Measurements from ENCODE around the gene SLC7A4. TPM values are rescaled to one million over a fixed set of nuclear protein-coding genes. Genes with fewer than 3 reads are reported as not detected.
"Not testable (repeated sequence)": the region's sequence is repeated elsewhere in the genome, so short reads cannot be mapped to it uniquely, and the experiment has no call there.

SLC7A4 gene
- total RNA-seq, 1 donor from 2014 or later: 0.07 TPM

GRCh38 chr22:21043860-21044535 is 11.6 kb upstream of the SLC7A4 start:
- H3K36me3 Mint-ChIP-seq (ENCODE audit: low read depth): no peaks in the 10 kb centered on the region
- intact Hi-C loops (cut with micrococcal nuclease): no loop called here
- H3K4me3 Mint-ChIP-seq (ENCODE audit: low read depth): no peak overlapping the region
- H3K27ac Mint-ChIP-seq: no peak overlapping the region
- DNase-seq (ENCODE audit: low spot score): no peak
- peaks cover 24% of the 10 kb centered on the region for H3K27me3 Mint-ChIP-seq (ENCODE audit: low read depth)
- peaks cover 9% of the 10 kb centered on the region for H3K4me1 Mint-ChIP-seq (ENCODE audit: low read depth)
- no peaks in the 10 kb centered on the region for H3K9me3 Mint-ChIP-seq

DNA sequence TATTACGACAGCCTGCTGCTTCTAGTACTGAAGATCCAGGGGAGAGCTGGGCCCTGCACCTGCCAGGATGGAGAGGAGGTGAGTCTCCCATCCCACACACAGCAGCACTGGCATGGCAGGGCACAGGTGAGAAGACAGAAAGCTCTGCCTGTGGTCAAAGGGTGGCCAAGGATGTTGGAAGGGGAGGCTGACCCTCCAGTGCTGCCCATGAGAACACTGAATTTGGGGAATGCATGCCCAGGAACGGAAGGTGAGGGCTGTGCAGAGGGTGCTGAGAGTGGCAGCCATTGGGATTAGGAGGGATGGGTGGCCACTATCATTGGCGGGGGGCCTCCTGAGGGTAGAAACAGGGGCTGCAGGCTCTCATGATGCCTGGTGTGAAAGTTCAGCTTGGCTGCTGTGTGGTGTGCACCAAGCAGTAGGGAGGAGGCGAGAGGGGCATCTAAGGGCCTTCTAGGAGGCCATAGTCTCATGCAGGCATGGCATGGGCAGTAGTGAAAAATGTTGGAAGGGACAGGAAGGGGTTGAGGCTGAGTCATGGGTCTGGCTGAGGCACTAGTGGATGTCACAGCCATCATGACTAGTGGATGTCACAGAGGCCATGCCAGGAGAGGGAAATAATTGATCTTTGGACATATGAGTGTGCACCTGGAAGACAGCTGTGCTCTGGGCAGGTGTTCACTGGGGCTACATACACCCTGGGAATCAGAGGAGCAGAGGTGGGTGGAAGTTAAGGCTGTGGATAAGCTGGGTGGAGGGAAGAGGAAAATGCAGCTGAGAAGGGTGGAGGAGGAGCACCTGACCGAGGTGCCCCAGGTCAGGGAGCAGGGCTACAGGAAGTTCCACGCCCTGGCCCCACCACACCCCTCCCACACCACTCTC is 10.9 kb upstream of the SLC7A4 start:
- intact Hi-C loops (cut with micrococcal nuclease): no loop called here
- peaks cover 28% of the 10 kb centered on the region for H3K27me3 Mint-ChIP-seq (ENCODE audit: low read depth)
- no peak overlapping the region for H3K4me3 Mint-ChIP-seq (ENCODE audit: low read depth)
- H3K9me3 Mint-ChIP-seq: no peaks in the 10 kb centered on the region
- DNase-seq (ENCODE audit: low spot score): no peak
- H3K36me3 Mint-ChIP-seq (ENCODE audit: low read depth): no peaks in the 10 kb centered on the region
- peaks cover 9% of the 10 kb centered on the region for H3K4me1 Mint-ChIP-seq (ENCODE audit: low read depth)
- H3K27ac Mint-ChIP-seq: no peak overlapping the region

GRCh38 chr22:21041937-21042336 is 9.6 kb upstream of the SLC7A4 start:
- Mint-ChIP-seq H3K4me3 (ENCODE audit: low read depth) (no peak overlapping the region), H3K36me3 (ENCODE audit: low read depth) (no peaks in the 10 kb centered on the region), H3K27ac (no peak overlapping the region), H3K9me3 (no peaks in the 10 kb centered on the region), H3K4me1 (ENCODE audit: low read depth) (peaks cover 9% of the 10 kb centered on the region), H3K27me3 (ENCODE audit: low read depth) (peaks cover 28% of the 10 kb centered on the region)
- DNase-seq (ENCODE audit: low spot score): no peak
- intact Hi-C loops (cut with micrococcal nuclease): no loop called here

- H3K9me3 Mint-ChIP-seq; intact Hi-C loops (cut with micrococcal nuclease); H3K36me3 Mint-ChIP-seq (ENCODE audit: low read depth); H3K4me1 Mint-ChIP-seq (ENCODE audit: low read depth); H3K4me3 Mint-ChIP-seq (ENCODE audit: low read depth); DNase-seq (ENCODE audit: low spot score); H3K27ac Mint-ChIP-seq: not testable (repeated sequence)
- H3K27me3 Mint-ChIP-seq (ENCODE audit: low read depth): peaks cover 15% of the 10 kb centered on the region
These were observed 6.8 kb upstream of the SLC7A4 start for GRCh38 chr22:21039158-21039557.

GRCh38 chr22:21038405-21038804 is 6.0 kb upstream of the SLC7A4 start:
- Mint-ChIP-seq H3K4me1 (ENCODE audit: low read depth) (no peaks in the 10 kb centered on the region), H3K27me3 (ENCODE audit: low read depth) (peaks cover 19% of the 10 kb centered on the region)

DNA sequence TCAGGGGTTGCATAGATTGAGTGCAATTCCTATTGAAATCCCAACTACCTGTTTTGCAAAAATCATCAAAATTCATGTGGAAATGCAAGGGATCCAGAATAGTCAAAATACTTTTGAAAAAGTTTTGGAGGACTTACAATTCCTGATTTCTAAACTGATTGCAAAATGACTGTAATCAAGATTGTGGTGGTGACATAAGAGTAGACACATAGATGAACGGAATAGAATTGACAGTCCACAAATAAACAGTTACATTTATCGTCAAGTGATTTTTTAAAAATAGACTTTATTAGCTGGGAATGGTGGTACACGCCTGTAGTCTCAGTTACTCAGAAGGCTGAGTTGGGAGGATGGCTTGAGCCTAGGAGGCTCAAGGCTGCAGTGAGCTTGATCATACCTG is 2.6 kb upstream of the SLC7A4 start:
- no peak overlapping the region for H3K4me3 Mint-ChIP-seq (ENCODE audit: low read depth)
- H3K4me1 Mint-ChIP-seq (ENCODE audit: low read depth): no peaks in the 10 kb centered on the region
- H3K36me3 Mint-ChIP-seq (ENCODE audit: low read depth): no peaks in the 10 kb centered on the region
- no peaks in the 10 kb centered on the region for H3K9me3 Mint-ChIP-seq
- DNase-seq (ENCODE audit: low spot score): no peak
- intact Hi-C loops (cut with micrococcal nuclease): no loop called here
- H3K27me3 Mint-ChIP-seq (ENCODE audit: low read depth): peaks cover 28% of the 10 kb centered on the region
- no peak overlapping the region for H3K27ac Mint-ChIP-seq

More at GRCh38 chr22:21038405-21038804, 6.0 kb upstream of the SLC7A4 start:
- Mint-ChIP-seq H3K9me3 (no peaks in the 10 kb centered on the region), H3K27ac (no peak overlapping the region), H3K36me3 (ENCODE audit: low read depth) (no peaks in the 10 kb centered on the region), H3K4me3 (ENCODE audit: low read depth) (no peak overlapping the region)
- intact Hi-C loops (cut with micrococcal nuclease): no loop called here
- no peak for DNase-seq (ENCODE audit: low spot score)

- intact Hi-C loops (cut with micrococcal nuclease): no loop called here
- Mint-ChIP-seq H3K4me3 (ENCODE audit: low read depth) (no peak overlapping the region), H3K27ac (no peak overlapping the region), H3K4me1 (ENCODE audit: low read depth) (no peaks in the 10 kb centered on the region), H3K9me3 (no peaks in the 10 kb centered on the region), H3K27me3 (ENCODE audit: low read depth) (peaks cover 28% of the 10 kb centered on the region), H3K36me3 (ENCODE audit: low read depth) (no peaks in the 10 kb centered on the region)
- no peak for DNase-seq (ENCODE audit: low spot score)
These were observed 1.5 kb upstream of the SLC7A4 start for GRCh38 chr22:21033895-21034294.

DNA sequence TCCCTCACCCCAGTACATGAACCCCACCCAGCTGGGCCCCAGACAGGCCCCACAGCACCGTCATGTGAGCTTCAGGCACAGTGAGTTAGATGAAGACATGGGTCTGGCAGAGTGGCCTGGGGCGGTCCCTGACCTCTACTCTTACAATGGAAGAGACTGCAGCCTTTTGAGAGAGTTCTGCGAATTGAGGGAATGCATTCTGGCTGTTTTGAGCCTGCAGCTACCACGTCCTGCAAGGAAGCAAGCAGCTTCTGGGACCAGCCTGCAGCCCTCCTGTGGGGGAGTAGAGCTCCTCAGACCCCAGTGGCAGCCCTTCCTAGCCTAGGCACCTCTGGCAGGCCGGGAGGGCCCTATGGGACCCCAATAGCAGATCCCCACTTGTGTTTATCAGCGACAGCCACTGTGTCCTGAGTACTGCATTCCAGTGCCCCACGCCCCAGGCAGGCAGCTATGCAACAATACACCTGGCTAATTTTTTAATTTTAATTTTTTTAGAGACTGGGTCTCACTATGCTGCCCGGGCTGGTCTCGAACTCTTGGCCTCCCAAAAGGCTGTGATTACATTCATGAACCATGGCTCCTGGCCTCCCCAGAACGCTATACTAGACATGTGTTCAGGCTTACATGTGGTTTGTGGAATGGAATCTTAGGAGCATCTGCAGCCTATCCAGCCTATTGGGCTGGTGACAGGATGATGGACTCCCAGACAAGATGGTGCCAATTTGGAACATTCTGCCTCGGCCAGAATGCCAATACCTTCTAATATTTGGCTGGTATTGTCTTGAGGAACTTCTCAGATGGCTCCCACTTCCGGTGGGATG is 717 bp upstream of the SLC7A4 start:
- no peaks in the 10 kb centered on the region for H3K9me3 Mint-ChIP-seq
- no peak overlapping the region for H3K27ac Mint-ChIP-seq
- H3K36me3 Mint-ChIP-seq (ENCODE audit: low read depth): no peaks in the 10 kb centered on the region
- intact Hi-C loops (cut with micrococcal nuclease): no loop called here
- H3K4me1 Mint-ChIP-seq (ENCODE audit: low read depth): no peaks in the 10 kb centered on the region
- DNase-seq (ENCODE audit: low spot score): no peak
- no peak overlapping the region for H3K4me3 Mint-ChIP-seq (ENCODE audit: low read depth)
- H3K27me3 Mint-ChIP-seq (ENCODE audit: low read depth): peaks cover 25% of the 10 kb centered on the region

- intact Hi-C loops (cut with micrococcal nuclease): no loop called here
- Mint-ChIP-seq H3K36me3 (ENCODE audit: low read depth) (no peaks in the 10 kb centered on the region), H3K27ac (no peak overlapping the region), H3K9me3 (no peaks in the 10 kb centered on the region), H3K4me1 (ENCODE audit: low read depth) (no peaks in the 10 kb centered on the region), H3K27me3 (ENCODE audit: low read depth) (peaks cover 25% of the 10 kb centered on the region), H3K4me3 (ENCODE audit: low read depth) (no peak overlapping the region)
- no peak for DNase-seq (ENCODE audit: low spot score)
These were observed 770 bp downstream of the SLC7A4 start for GRCh38 chr22:21031545-21032036.

- DNase-seq (ENCODE audit: low spot score): no peak
- H3K4me1 Mint-ChIP-seq (ENCODE audit: low read depth): no peaks in the 10 kb centered on the region
- H3K27ac Mint-ChIP-seq: no peak overlapping the region
- intact Hi-C loops (cut with micrococcal nuclease): no loop called here
- H3K27me3 Mint-ChIP-seq (ENCODE audit: low read depth): peaks cover 25% of the 10 kb centered on the region
- no peak overlapping the region for H3K4me3 Mint-ChIP-seq (ENCODE audit: low read depth)
- H3K36me3 Mint-ChIP-seq (ENCODE audit: low read depth): no peaks in the 10 kb centered on the region
- H3K9me3 Mint-ChIP-seq: no peaks in the 10 kb centered on the region
These were observed 1.5 kb downstream of the SLC7A4 start for GRCh38 chr22:21030621-21031544.

GRCh38 chr22:21030032-21030431 is 2.3 kb downstream of the SLC7A4 start:
- no peak overlapping the region for H3K27ac Mint-ChIP-seq
- H3K36me3 Mint-ChIP-seq (ENCODE audit: low read depth): no peaks in the 10 kb centered on the region
- peaks cover 22% of the 10 kb centered on the region for H3K27me3 Mint-ChIP-seq (ENCODE audit: low read depth)
- peaks cover 8% of the 10 kb centered on the region for H3K4me1 Mint-ChIP-seq (ENCODE audit: low read depth)
- no peak overlapping the region for H3K4me3 Mint-ChIP-seq (ENCODE audit: low read depth)
- H3K9me3 Mint-ChIP-seq: no peaks in the 10 kb centered on the region
- no peak for DNase-seq (ENCODE audit: low spot score)
- intact Hi-C loops (cut with micrococcal nuclease): no loop called here

GRCh38 chr22:21029486-21030025 is 2.8 kb downstream of the SLC7A4 start:
- Mint-ChIP-seq H3K4me1 (ENCODE audit: low read depth) (peaks cover 10% of the 10 kb centered on the region), H3K4me3 (ENCODE audit: low read depth) (no peak overlapping the region), H3K27me3 (ENCODE audit: low read depth) (peaks cover 22% of the 10 kb centered on the region), H3K9me3 (no peaks in the 10 kb centered on the region), H3K36me3 (ENCODE audit: low read depth) (no peaks in the 10 kb centered on the region), H3K27ac (no peak overlapping the region)
- no peak for DNase-seq (ENCODE audit: low spot score)
- intact Hi-C loops (cut with micrococcal nuclease): no loop called here

All from activated T-helper 2 cell treated with anti-CD3 and anti-CD28 coated beads, Interferon-gamma antibody, Interleukin-2, Interleukin-4, amounts not matched to agents 10 μg/mL and 5 μg/mL and 100 μg/mL, durations not matched to agents 14 hours and 24 hours and 36 hours (primary cell).